22Rv1 (cell line): ENCODE results near the gene H6PD.

ENCODE experiments used
- CTCF ChIP-seq: fragments of 450-650 bp; IDR thresholded peaks from 2 replicates; pipeline ENCODE4 v1.5.1; 2017; ENCODE audit warnings: mild to moderate bottlenecking
- ZFX ChIP-seq: fragments of 450-650 bp; IDR thresholded peaks from 2 replicates; pipeline ENCODE4 v1.6.1; 2017; ENCODE audit warnings: antibody characterized with exemption, borderline replicate concordance

- TF ChIP-seq CTCF (no peak), ZFX (no peak)
Observed at GRCh38 chr1:9275161-9275560, 40.6 kb downstream of the H6PD start.
